Measurements from ENCODE around the gene ATP2A3.

Gene ATP2A3

DNA sequence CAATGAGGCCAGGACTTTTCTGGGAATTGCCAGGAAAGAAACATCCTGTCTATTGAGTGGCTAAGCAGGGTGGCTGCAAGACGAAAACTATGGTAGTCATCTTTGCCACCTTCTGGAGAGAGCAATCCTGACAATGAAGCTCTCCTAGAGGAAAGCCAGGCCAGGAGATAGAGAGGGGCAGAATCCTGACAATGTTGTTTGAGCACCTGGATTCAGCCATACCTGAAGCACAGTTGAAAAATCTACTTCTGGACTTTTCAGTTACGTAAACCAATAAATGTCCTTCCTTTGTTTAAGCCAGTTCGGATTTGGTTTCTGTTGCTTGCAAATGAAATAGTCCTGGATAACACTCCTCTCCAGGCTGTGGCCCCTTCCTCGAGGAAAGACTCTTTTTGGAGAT lies 57.4 kb downstream of the ATP2A3 start:
- TF ChIP-seq, protein P1, sequence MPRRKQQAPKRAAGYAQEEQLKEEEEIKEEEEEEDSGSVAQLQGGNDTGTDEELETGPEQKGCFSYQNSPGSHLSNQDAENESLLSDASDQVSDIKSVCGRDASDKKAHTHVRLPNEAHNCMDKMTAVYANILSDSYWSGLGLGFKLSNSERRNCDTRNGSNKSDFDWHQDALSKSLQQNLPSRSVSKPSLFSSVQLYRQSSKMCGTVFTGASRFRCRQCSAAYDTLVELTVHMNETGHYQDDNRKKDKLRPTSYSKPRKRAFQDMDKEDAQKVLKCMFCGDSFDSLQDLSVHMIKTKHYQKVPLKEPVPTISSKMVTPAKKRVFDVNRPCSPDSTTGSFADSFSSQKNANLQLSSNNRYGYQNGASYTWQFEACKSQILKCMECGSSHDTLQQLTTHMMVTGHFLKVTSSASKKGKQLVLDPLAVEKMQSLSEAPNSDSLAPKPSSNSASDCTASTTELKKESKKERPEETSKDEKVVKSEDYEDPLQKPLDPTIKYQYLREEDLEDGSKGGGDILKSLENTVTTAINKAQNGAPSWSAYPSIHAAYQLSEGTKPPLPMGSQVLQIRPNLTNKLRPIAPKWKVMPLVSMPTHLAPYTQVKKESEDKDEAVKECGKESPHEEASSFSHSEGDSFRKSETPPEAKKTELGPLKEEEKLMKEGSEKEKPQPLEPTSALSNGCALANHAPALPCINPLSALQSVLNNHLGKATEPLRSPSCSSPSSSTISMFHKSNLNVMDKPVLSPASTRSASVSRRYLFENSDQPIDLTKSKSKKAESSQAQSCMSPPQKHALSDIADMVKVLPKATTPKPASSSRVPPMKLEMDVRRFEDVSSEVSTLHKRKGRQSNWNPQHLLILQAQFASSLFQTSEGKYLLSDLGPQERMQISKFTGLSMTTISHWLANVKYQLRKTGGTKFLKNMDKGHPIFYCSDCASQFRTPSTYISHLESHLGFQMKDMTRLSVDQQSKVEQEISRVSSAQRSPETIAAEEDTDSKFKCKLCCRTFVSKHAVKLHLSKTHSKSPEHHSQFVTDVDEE (CRISPR knock-in tag; IDR thresholded peaks at IDR 0.05): no peak
- TF ChIP-seq TOX (CRISPR knock-in tag; IDR thresholded peaks at IDR 0.05; ENCODE audit: borderline replicate concordance): no peak
- TF ChIP-seq, protein P2, sequence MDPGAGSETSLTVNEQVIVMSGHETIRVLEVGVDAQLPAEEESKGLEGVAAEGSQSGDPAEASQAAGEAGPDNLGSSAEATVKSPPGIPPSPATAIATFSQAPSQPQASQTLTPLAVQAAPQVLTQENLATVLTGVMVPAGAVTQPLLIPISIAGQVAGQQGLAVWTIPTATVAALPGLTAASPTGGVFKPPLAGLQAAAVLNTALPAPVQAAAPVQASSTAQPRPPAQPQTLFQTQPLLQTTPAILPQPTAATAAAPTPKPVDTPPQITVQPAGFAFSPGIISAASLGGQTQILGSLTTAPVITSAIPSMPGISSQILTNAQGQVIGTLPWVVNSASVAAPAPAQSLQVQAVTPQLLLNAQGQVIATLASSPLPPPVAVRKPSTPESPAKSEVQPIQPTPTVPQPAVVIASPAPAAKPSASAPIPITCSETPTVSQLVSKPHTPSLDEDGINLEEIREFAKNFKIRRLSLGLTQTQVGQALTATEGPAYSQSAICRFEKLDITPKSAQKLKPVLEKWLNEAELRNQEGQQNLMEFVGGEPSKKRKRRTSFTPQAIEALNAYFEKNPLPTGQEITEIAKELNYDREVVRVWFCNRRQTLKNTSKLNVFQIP (CRISPR knock-in tag; IDR thresholded peaks at IDR 0.05; ENCODE audit: borderline replicate concordance, low read depth): no peak
- TF ChIP-seq, protein P3, sequence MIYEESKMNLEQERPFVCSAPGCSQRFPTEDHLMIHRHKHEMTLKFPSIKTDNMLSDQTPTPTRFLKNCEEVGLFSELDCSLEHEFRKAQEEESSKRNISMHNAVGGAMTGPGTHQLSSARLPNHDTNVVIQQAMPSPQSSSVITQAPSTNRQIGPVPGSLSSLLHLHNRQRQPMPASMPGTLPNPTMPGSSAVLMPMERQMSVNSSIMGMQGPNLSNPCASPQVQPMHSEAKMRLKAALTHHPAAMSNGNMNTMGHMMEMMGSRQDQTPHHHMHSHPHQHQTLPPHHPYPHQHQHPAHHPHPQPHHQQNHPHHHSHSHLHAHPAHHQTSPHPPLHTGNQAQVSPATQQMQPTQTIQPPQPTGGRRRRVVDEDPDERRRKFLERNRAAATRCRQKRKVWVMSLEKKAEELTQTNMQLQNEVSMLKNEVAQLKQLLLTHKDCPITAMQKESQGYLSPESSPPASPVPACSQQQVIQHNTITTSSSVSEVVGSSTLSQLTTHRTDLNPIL (CRISPR knock-in tag; IDR thresholded peaks at IDR 0.05; ENCODE audit: low read depth): no peak
- no peak for TF ChIP-seq ZC3H10 (CRISPR knock-in tag; IDR thresholded peaks at IDR 0.05)
- no peak; the same call in 2 of the 3 replicates for ATAC-seq

DNA sequence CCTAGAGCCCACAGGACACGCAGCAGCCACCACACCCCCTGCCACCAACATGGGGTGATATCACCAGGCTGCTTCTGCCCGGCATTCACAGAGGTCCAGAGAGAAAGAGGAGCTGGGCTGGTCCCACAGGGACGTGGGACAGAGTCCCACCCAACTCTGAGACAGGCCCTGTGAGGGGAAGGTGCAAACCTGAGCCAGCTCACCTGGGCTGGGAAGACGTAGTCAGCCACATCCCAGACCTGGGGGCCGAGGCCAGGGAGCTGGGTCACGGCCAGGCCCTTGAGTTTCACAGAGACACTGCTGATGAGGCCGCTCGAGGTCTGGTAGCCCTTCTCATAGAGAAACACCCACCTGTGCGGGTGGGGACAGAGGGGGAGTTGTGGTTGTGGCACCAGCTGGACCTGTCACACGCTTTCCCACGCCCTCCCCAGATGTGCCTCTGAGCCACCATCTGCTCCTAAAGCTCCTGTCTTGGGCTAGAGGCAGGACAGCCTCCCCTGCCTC lies 59.2 kb downstream of the ATP2A3 start:
- no peak for ATAC-seq

DNA sequence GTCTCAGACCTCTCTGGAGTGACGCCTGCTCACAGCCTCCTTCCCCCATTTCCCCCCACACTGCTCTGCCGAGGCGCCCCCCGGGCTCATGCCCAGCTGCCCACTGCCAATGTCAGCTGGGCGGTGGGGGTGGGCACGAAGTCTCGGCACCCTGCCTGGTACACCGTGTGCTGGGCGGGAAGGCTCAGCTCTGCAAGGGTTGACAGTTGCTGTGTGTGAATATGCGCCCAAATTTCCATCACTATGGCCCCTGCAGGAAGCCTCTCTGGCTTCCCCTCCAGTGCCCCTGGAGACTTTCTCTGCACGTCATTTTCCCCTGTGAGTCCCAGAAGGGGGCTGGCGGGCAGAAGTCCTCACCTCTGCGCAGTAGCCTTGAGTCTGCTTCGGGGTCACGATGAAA lies 59.7 kb downstream of the ATP2A3 start:
- no peak for TF ChIP-seq ZFP3 (CRISPR knock-in tag; IDR thresholded peaks at IDR 0.05)
- no peak for TF ChIP-seq RARB (CRISPR knock-in tag; IDR thresholded peaks at IDR 0.05)
- TF ChIP-seq ISL1 (CRISPR knock-in tag; IDR thresholded peaks at IDR 0.05): no peak
- TF ChIP-seq ZNF8 (CRISPR knock-in tag; IDR thresholded peaks at IDR 0.05): no peak
- TF ChIP-seq, protein P4, sequence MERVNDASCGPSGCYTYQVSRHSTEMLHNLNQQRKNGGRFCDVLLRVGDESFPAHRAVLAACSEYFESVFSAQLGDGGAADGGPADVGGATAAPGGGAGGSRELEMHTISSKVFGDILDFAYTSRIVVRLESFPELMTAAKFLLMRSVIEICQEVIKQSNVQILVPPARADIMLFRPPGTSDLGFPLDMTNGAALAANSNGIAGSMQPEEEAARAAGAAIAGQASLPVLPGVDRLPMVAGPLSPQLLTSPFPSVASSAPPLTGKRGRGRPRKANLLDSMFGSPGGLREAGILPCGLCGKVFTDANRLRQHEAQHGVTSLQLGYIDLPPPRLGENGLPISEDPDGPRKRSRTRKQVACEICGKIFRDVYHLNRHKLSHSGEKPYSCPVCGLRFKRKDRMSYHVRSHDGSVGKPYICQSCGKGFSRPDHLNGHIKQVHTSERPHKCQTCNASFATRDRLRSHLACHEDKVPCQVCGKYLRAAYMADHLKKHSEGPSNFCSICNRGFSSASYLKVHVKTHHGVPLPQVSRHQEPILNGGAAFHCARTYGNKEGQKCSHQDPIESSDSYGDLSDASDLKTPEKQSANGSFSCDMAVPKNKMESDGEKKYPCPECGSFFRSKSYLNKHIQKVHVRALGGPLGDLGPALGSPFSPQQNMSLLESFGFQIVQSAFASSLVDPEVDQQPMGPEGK (CRISPR knock-in tag; IDR thresholded peaks at IDR 0.05; ENCODE audit: borderline replicate concordance): no peak
- no peak for TF ChIP-seq ZNF70 (CRISPR knock-in tag; IDR thresholded peaks at IDR 0.05)
- TF ChIP-seq SNAI2 (CRISPR knock-in tag; IDR thresholded peaks at IDR 0.05): no peak
- TF ChIP-seq ZFP30 (CRISPR knock-in tag; IDR thresholded peaks at IDR 0.05): no peak
- no peak for TF ChIP-seq ZC3H10 (CRISPR knock-in tag; IDR thresholded peaks at IDR 0.05)
- no peak for TF ChIP-seq PPARA (CRISPR knock-in tag; IDR thresholded peaks at IDR 0.05; ENCODE audit: borderline replicate concordance)
- no peak for TF ChIP-seq TCF4 (CRISPR knock-in tag; IDR thresholded peaks at IDR 0.05; ENCODE audit: borderline replicate concordance)
- no peak for TF ChIP-seq GLIS3 (CRISPR knock-in tag; IDR thresholded peaks at IDR 0.05)
- no peak for ATAC-seq

More for the DNA sequence above, 59.2 kb downstream of the ATP2A3 start:
- TF ChIP-seq TCF4 (CRISPR knock-in tag; IDR thresholded peaks at IDR 0.05; ENCODE audit: borderline replicate concordance) (no peak), ARNTL (CRISPR knock-in tag; IDR thresholded peaks at IDR 0.05; ENCODE audit: borderline replicate concordance, low read depth) (no peak)

DNA sequence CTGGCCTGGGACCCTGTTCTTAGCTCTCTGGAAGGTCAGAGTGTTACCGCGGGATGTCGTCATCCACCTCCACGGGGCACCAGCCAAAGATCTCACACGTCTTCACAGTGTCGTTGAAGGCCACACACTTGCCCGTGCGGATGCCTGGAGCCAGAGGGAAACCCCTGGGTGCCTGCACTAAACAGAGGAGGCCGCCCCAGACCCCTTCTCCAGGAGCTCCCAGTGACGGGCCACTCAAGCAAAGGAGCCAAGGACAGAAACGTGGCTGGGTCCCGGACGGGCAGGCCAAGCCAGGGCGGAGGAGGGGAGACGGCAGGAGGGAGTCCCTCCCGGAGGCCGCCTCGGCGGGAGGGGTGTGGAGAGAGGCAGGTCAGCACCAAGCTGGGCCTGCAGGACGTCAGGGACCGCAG lies 60.4 kb downstream of the ATP2A3 start:
- no peak for ATAC-seq
- no peak for TF ChIP-seq BACH2 (CRISPR knock-in tag; IDR thresholded peaks at IDR 0.05; ENCODE audit: borderline replicate concordance)
- TF ChIP-seq RARB (CRISPR knock-in tag; IDR thresholded peaks at IDR 0.05): no peak

DNA sequence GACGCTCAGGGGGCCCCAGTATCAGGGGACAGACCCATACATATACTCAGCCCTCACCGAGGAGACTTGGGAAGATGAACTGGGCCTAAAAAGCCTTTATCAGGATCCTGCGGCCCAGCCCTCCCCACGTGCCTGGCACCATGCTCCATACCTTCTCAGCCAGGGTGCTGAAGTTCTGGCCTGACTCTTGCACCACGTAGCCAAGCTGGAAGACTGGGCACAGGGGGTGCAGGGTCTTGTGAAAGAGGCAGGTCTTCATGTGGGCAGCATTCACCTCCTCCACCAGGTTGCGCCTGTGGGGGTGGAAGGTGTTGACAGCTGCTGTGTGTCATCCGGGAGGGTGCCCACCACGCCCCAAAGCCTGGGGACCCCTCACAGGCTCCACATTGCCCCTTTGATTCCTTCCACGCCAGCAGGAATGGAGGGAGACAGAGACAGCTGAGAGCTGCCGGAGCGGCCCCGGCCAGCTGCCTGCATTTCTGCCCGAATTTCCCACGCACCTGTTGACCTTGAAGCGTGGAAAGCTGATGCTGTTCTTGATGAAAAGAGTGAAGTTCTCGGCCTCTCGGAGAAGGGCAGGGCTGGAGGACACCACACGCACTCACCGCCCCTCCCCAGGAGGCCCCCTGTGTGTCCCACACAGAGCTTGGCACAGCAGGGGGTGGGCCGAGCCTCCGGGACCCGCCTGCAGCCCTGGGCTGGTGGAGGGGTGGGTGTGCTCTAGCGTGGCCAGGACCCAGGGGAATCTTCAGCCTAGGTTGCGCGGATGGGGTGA lies 61.0 kb downstream of the ATP2A3 start:
- no peak for ATAC-seq
- TF ChIP-seq ZNF565 (CRISPR knock-in tag; conservative IDR thresholded peaks at IDR 0.05; ENCODE audit: low read depth) (no peak), ZNF70 (CRISPR knock-in tag; IDR thresholded peaks at IDR 0.05) (no peak), ZNF8 (CRISPR knock-in tag; IDR thresholded peaks at IDR 0.05) (no peak), TOX (CRISPR knock-in tag; IDR thresholded peaks at IDR 0.05; ENCODE audit: borderline replicate concordance) (no peak), ZFP30 (CRISPR knock-in tag; IDR thresholded peaks at IDR 0.05) (no peak)
- TF ChIP-seq, protein P4 (CRISPR knock-in tag; IDR thresholded peaks at IDR 0.05; ENCODE audit: borderline replicate concordance): no peak

Measured in SK-N-SH treated with all-trans-retinoic acid at 6 μM for 48 hours (cell line).